NCI-H2227 (cell line): Measurements from ENCODE around the gene KIAA1328.

Experiments used
- DNase-seq: peaks from one replicate; lab custom pipeline; 2025; ENCODE audit not compliant: unreplicated experiment; lab: John Stamatoyannopoulos, UW

KIAA1328 gene

GRCh38 chr18:37274309-37275236, 445.6 kb downstream of the KIAA1328 start:
- DNase-seq, result no peak

- DNase-seq, result no peak
These were observed 446.4 kb downstream of the KIAA1328 start for GRCh38 chr18:37275237-37275741.

GRCh38 chr18:37276111-37276890, 447.4 kb downstream of the KIAA1328 start:
- no peak for DNase-seq

GRCh38 chr18:37277804-37278203, 448.9 kb downstream of the KIAA1328 start:
- DNase-seq, result no peak
